ENCODE results near the gene SMARCB1.

Gene SMARCB1

GRCh38 chr22:23800297-23801237 is 13.8 kb downstream of the SMARCB1 start:
- Histone ChIP-seq H3K27me3 (ENCODE audit: insufficient read depth, low read length) (no peaks in the 10 kb centered on the region), H3K27ac (ENCODE audit: low read length) (no peak overlapping the region), H3K36me3 (ENCODE audit: insufficient read depth, low read depth, low read length) (peaks cover 87% of the 10 kb centered on the region), H3K9ac (ENCODE audit: low read depth, low read length) (no peak overlapping the region), H3K9me3 (ENCODE audit: insufficient read depth, low read depth, low read length) (no peaks in the 10 kb centered on the region), H3K4me1 (ENCODE audit: insufficient read depth, low read length) (no peaks in the 10 kb centered on the region), H3K4me3 (ENCODE audit: low read length) (no peak overlapping the region)

GRCh38 chr22:23801238-23801821 is 14.6 kb downstream of the SMARCB1 start:
- no peaks in the 10 kb centered on the region for H3K4me1 ChIP-seq (ENCODE audit: insufficient read depth, low read length)
- peaks cover 87% of the 10 kb centered on the region for H3K36me3 ChIP-seq (ENCODE audit: insufficient read depth, low read depth, low read length)
- no peaks in the 10 kb centered on the region for H3K27me3 ChIP-seq (ENCODE audit: insufficient read depth, low read length)
- no peaks in the 10 kb centered on the region for H3K9me3 ChIP-seq (ENCODE audit: insufficient read depth, low read depth, low read length)
- H3K27ac ChIP-seq (ENCODE audit: low read length): no peak overlapping the region
- H3K9ac ChIP-seq (ENCODE audit: low read depth, low read length): no peak overlapping the region
- no peak overlapping the region for H3K4me3 ChIP-seq (ENCODE audit: low read length)

- Histone ChIP-seq H3K27ac (ENCODE audit: low read length) (no peak overlapping the region), H3K9me3 (ENCODE audit: insufficient read depth, low read depth, low read length) (no peaks in the 10 kb centered on the region), H3K27me3 (ENCODE audit: insufficient read depth, low read length) (no peaks in the 10 kb centered on the region), H3K36me3 (ENCODE audit: insufficient read depth, low read depth, low read length) (peaks cover 89% of the 10 kb centered on the region), H3K4me3 (ENCODE audit: low read length) (no peak overlapping the region), H3K9ac (ENCODE audit: low read depth, low read length) (no peak overlapping the region; the same call in 1 of the 2 replicates), H3K4me1 (ENCODE audit: insufficient read depth, low read length) (no peaks in the 10 kb centered on the region)
Observed at GRCh38 chr22:23801886-23802377, 15.2 kb downstream of the SMARCB1 start.

- H3K9me3 ChIP-seq (ENCODE audit: insufficient read depth, low read depth, low read length): no peaks in the 10 kb centered on the region
- H3K27ac ChIP-seq (ENCODE audit: low read length): no peak overlapping the region
- no peaks in the 10 kb centered on the region for H3K27me3 ChIP-seq (ENCODE audit: insufficient read depth, low read length)
- peaks cover 84% of the 10 kb centered on the region for H3K36me3 ChIP-seq (ENCODE audit: insufficient read depth, low read depth, low read length)
- no peaks in the 10 kb centered on the region for H3K4me1 ChIP-seq (ENCODE audit: insufficient read depth, low read length)
- no peak overlapping the region for H3K9ac ChIP-seq (ENCODE audit: low read depth, low read length)
- H3K4me3 ChIP-seq (ENCODE audit: low read length): no peak overlapping the region
Observed at GRCh38 chr22:23803001-23803819, 16.4 kb downstream of the SMARCB1 start.

- no peak overlapping the region for H3K27ac ChIP-seq (ENCODE audit: low read length)
- no peaks in the 10 kb centered on the region for H3K4me1 ChIP-seq (ENCODE audit: insufficient read depth, low read length)
- peaks cover 75% of the 10 kb centered on the region for H3K36me3 ChIP-seq (ENCODE audit: insufficient read depth, low read depth, low read length)
- no peak overlapping the region for H3K9ac ChIP-seq (ENCODE audit: low read depth, low read length)
- no peaks in the 10 kb centered on the region for H3K27me3 ChIP-seq (ENCODE audit: insufficient read depth, low read length)
- no peaks in the 10 kb centered on the region for H3K9me3 ChIP-seq (ENCODE audit: insufficient read depth, low read depth, low read length)
- no peak overlapping the region for H3K4me3 ChIP-seq (ENCODE audit: low read length)
Observed at GRCh38 chr22:23804781-23805291, 18.1 kb downstream of the SMARCB1 start.

- Histone ChIP-seq H3K27ac (ENCODE audit: low read length) (no peak overlapping the region), H3K9me3 (ENCODE audit: insufficient read depth, low read depth, low read length) (no peaks in the 10 kb centered on the region), H3K9ac (ENCODE audit: low read depth, low read length) (no peak overlapping the region), H3K36me3 (ENCODE audit: insufficient read depth, low read depth, low read length) (peaks cover 71% of the 10 kb centered on the region), H3K4me1 (ENCODE audit: insufficient read depth, low read length) (no peaks in the 10 kb centered on the region), H3K4me3 (ENCODE audit: low read length) (no peak overlapping the region), H3K27me3 (ENCODE audit: insufficient read depth, low read length) (no peaks in the 10 kb centered on the region)
Observed at GRCh38 chr22:23806837-23807236, 20.1 kb downstream of the SMARCB1 start.

GRCh38 chr22:23812378-23812777 is 25.6 kb downstream of the SMARCB1 start:
- peaks cover 48% of the 10 kb centered on the region for H3K36me3 ChIP-seq (ENCODE audit: insufficient read depth, low read depth, low read length)
- H3K27me3 ChIP-seq (ENCODE audit: insufficient read depth, low read length): no peaks in the 10 kb centered on the region
- H3K4me3 ChIP-seq (ENCODE audit: low read length): no peak overlapping the region
- H3K9ac ChIP-seq (ENCODE audit: low read depth, low read length): no peak overlapping the region
- H3K9me3 ChIP-seq (ENCODE audit: insufficient read depth, low read depth, low read length): no peaks in the 10 kb centered on the region
- no peak overlapping the region for H3K27ac ChIP-seq (ENCODE audit: low read length)
- H3K4me1 ChIP-seq (ENCODE audit: insufficient read depth, low read length): no peaks in the 10 kb centered on the region

- no peaks in the 10 kb centered on the region for H3K9me3 ChIP-seq (ENCODE audit: insufficient read depth, low read depth, low read length)
- H3K9ac ChIP-seq (ENCODE audit: low read depth, low read length): no peak overlapping the region
- no peak overlapping the region for H3K4me3 ChIP-seq (ENCODE audit: low read length)
- H3K27me3 ChIP-seq (ENCODE audit: insufficient read depth, low read length): no peaks in the 10 kb centered on the region
- peaks cover 74% of the 10 kb centered on the region for H3K36me3 ChIP-seq (ENCODE audit: insufficient read depth, low read depth, low read length)
- H3K4me1 ChIP-seq (ENCODE audit: insufficient read depth, low read length): no peaks in the 10 kb centered on the region
- H3K27ac ChIP-seq (ENCODE audit: low read length): no peak overlapping the region
Observed at GRCh38 chr22:23815541-23816155, 28.9 kb downstream of the SMARCB1 start.

- Histone ChIP-seq H3K9me3 (ENCODE audit: insufficient read depth, low read depth, low read length) (no peaks in the 10 kb centered on the region), H3K9ac (ENCODE audit: low read depth, low read length) (no peak overlapping the region), H3K36me3 (ENCODE audit: insufficient read depth, low read depth, low read length) (peaks cover 74% of the 10 kb centered on the region)
Observed at GRCh38 chr22:23816156-23816976, 29.6 kb downstream of the SMARCB1 start.

GRCh38 chr22:23817146-23817545 is 30.4 kb downstream of the SMARCB1 start:
- Histone ChIP-seq H3K36me3 (ENCODE audit: insufficient read depth, low read depth, low read length) (peaks cover 75% of the 10 kb centered on the region), H3K4me3 (ENCODE audit: low read length) (no peak overlapping the region)

More at GRCh38 chr22:23816156-23816976, 29.6 kb downstream of the SMARCB1 start:
- Histone ChIP-seq H3K4me1 (ENCODE audit: insufficient read depth, low read length) (no peaks in the 10 kb centered on the region), H3K27ac (ENCODE audit: low read length) (no peak overlapping the region), H3K4me3 (ENCODE audit: low read length) (no peak overlapping the region), H3K27me3 (ENCODE audit: insufficient read depth, low read length) (no peaks in the 10 kb centered on the region)

More at GRCh38 chr22:23817146-23817545, 30.4 kb downstream of the SMARCB1 start:
- no peaks in the 10 kb centered on the region for H3K9me3 ChIP-seq (ENCODE audit: insufficient read depth, low read depth, low read length)
- no peak overlapping the region for H3K27ac ChIP-seq (ENCODE audit: low read length)
- H3K4me1 ChIP-seq (ENCODE audit: insufficient read depth, low read length): no peaks in the 10 kb centered on the region
- no peaks in the 10 kb centered on the region for H3K27me3 ChIP-seq (ENCODE audit: insufficient read depth, low read length)
- no peak overlapping the region for H3K9ac ChIP-seq (ENCODE audit: low read depth, low read length)

Measured in iPS-20b (cell line).